LNCAP (cell line): ENCODE measurements around the gene IGSF21.

ENCODE experiments used
- CTCF ChIP-seq: fragments of 450-650 bp; IDR thresholded peaks from 2 replicates; pipeline ENCODE4 v1.5.1; 2017; ENCODE audit warnings: mild to moderate bottlenecking

The IGSF21 gene

GRCh38 chr1:18313523-18313922 lies 205.9 kb downstream of the IGSF21 start:
- TF ChIP-seq CTCF: no peak

- TF ChIP-seq CTCF: no peak
Observed at GRCh38 chr1:18314399-18314798, 206.8 kb downstream of the IGSF21 start.

- TF ChIP-seq CTCF: no peak
Observed at GRCh38 chr1:18315449-18315848, 207.9 kb downstream of the IGSF21 start.

- no peak for TF ChIP-seq CTCF
Observed at GRCh38 chr1:18316764-18317163, 209.2 kb downstream of the IGSF21 start.

- TF ChIP-seq CTCF: no peak
Observed at GRCh38 chr1:18319099-18319498, 211.5 kb downstream of the IGSF21 start.

GRCh38 chr1:18320051-18320450 lies 212.5 kb downstream of the IGSF21 start:
- TF ChIP-seq CTCF: no peak

GRCh38 chr1:18322368-18323032 lies 214.9 kb downstream of the IGSF21 start:
- TF ChIP-seq CTCF: no peak

- TF ChIP-seq CTCF: no peak
Observed at GRCh38 chr1:18323259-18323658, 215.7 kb downstream of the IGSF21 start.
